ENCODE data around the gene CNTLN. TPM values are rescaled to one million over a fixed set of nuclear protein-coding genes. Genes with fewer than 3 reads are reported as not detected.
"Not testable (repeated sequence)": the region's sequence is repeated elsewhere in the genome, so short reads cannot be mapped to it uniquely, and the experiment has no call there.

Gene CNTLN
- total and polyA plus RNA-seq, 9 donors, result 8.4 to 24.8 (median 16.2) TPM

GRCh38 chr9:17230646-17231045 is 95.8 kb downstream of the CNTLN start:
- WGBS, 3 donors, result 63 to 78% (median 76%) methylated on average over 1 of the region's 1 CpG
- H3K36me3 ChIP-seq, result no peaks in the 10 kb centered on the region
- H3K4me1 ChIP-seq (ENCODE audit: insufficient read depth), result no peaks in the 10 kb centered on the region
- H3K4me3 ChIP-seq, result no peak overlapping the region
- H3K9me3 ChIP-seq, result no peaks in the 10 kb centered on the region
- H3K27ac ChIP-seq, result no peak overlapping the region
- intact Hi-C loops (cut with DNase I), result no loop called here
- no peaks in the 10 kb centered on the region for H3K27me3 ChIP-seq
- no peak for DNase-seq
- TF ChIP-seq POLR2A (IDR thresholded peaks at IDR 0.05), result no peak
- no peak for TF ChIP-seq CTCF (IDR thresholded peaks at IDR 0.05)
- no peak for TF ChIP-seq EP300 (IDR thresholded peaks at IDR 0.05)

GRCh38 chr9:17236147-17236546 is 101.3 kb downstream of the CNTLN start:
- no peak for DNase-seq
- no peaks in the 10 kb centered on the region for H3K27me3 ChIP-seq
- no peaks in the 10 kb centered on the region for H3K9me3 ChIP-seq
- H3K4me1 ChIP-seq (ENCODE audit: insufficient read depth), result no peaks in the 10 kb centered on the region
- no peak overlapping the region for H3K27ac ChIP-seq
- 18 to 33% (median 31%) methylated on average over 2 of the region's 2 CpGs for WGBS, 3 donors
- intact Hi-C loops (cut with DNase I), result no loop called here
- TF ChIP-seq POLR2A (IDR thresholded peaks at IDR 0.05), result no peak
- no peak for TF ChIP-seq EP300 (IDR thresholded peaks at IDR 0.05)
- TF ChIP-seq CTCF (IDR thresholded peaks at IDR 0.05), result no peak
- H3K4me3 ChIP-seq, result no peak overlapping the region
- H3K36me3 ChIP-seq, result no peaks in the 10 kb centered on the region

DNA sequence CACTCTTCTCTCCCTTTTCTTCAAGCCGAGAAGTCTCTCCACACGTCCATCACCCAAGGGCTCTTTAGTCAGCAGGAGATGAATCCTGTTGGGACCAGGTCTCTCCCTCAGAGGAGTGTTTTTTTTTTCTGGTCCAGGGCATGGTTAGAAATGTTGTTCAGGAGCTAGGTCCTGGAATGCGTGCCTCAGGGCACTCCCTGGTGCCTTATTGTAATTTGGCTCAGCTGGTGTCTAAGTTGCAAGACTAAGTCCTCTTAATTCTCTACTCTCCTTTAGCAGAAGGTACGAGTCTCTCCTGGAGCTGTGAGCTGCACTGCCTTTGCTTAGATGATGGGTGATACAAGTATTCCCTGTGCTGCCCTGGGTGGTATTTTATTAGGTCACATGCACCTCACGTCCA is 111.9 kb downstream of the CNTLN start:
- no peak for DNase-seq
- Histone ChIP-seq H3K4me1 (ENCODE audit: insufficient read depth) (no peaks in the 10 kb centered on the region), H3K36me3 (no peaks in the 10 kb centered on the region), H3K4me3 (no peak overlapping the region), H3K27ac (no peak overlapping the region), H3K9me3 (no peaks in the 10 kb centered on the region), H3K27me3 (no peaks in the 10 kb centered on the region)
- intact Hi-C loops (cut with DNase I), result no loop called here
- 97 to 99% (median 98%) methylated on average over 5 of the region's 5 CpGs for WGBS, 3 donors
- TF ChIP-seq CTCF (IDR thresholded peaks at IDR 0.05) (no peak), POLR2A (IDR thresholded peaks at IDR 0.05) (no peak), EP300 (IDR thresholded peaks at IDR 0.05) (no peak)

GRCh38 chr9:17251100-17251499 is 116.3 kb downstream of the CNTLN start:
- no peaks in the 10 kb centered on the region for H3K4me1 ChIP-seq (ENCODE audit: insufficient read depth)
- H3K27me3 ChIP-seq, result no peaks in the 10 kb centered on the region
- no peak overlapping the region for H3K4me3 ChIP-seq
- H3K36me3 ChIP-seq, result no peaks in the 10 kb centered on the region
- intact Hi-C loops (cut with DNase I), result no loop called here
- DNase-seq, result no peak
- no peaks in the 10 kb centered on the region for H3K9me3 ChIP-seq
- TF ChIP-seq EP300 (IDR thresholded peaks at IDR 0.05) (no peak), POLR2A (IDR thresholded peaks at IDR 0.05) (no peak), CTCF (IDR thresholded peaks at IDR 0.05) (no peak)
- no peak overlapping the region for H3K27ac ChIP-seq

DNA sequence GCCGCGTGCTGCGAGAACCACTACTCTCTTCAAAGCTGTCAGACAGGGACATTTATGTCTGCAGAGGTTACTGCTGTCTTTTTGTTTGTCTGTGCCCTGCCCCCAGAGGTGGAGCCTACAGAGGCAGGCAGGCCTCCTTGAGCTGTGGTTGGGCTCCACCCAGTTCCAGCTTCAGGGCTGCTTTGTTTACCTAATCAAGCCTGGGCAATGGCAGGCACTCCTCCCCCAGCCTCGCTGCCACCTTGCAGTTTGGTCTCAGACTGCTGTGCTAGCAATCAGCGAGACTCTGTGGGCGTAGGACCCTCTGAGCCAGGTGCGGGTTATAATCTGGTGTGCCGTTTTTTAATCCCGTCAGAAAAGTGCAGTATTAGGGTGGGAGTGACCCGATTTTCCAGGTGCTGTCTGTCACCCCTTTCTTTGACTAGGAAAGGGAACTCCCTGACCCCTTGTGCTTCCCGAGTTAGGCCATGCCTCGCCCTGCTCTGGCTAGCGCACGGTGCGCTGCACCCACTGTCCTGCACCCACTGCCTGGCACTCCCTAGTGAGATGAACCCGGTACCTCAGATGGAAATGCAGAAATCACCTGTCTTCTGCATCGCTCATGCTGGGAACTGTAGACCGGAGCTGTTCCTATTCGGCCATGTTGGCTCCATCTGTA is 133.8 kb downstream of the CNTLN start:
- H3K27me3 ChIP-seq; intact Hi-C loops (cut with DNase I); DNase-seq; H3K27ac ChIP-seq; H3K4me1 ChIP-seq (ENCODE audit: insufficient read depth); H3K36me3 ChIP-seq; H3K9me3 ChIP-seq; H3K4me3 ChIP-seq: not testable (repeated sequence)
- 89 to 91% (median 91%) methylated on average over 19 of the region's 19 CpGs for WGBS, 3 donors
